Astrocyte of the cerebellum (primary cell): ENCODE measurements around the gene STX16.

Experiments used
- DNase-seq: peaks from one replicate; pipeline ENCODE4 v3.0.0-alpha.2; 2011; ENCODE audit warnings: low read depth
- H3K4me3 ChIP-seq: 2 replicates; pipeline ENCODE4 v1.5.1; 2011; ENCODE audit warnings: mild to moderate bottlenecking, low read depth, low read length, moderate library complexity
- in situ Hi-C: cut with HindIII; loops from 2 replicates; pipeline ENCODE4 v1.10.0; 2017; ENCODE audit warnings: low sequenced_read_pairs
- TF ChIP-seq, protein P1 (sequence below): IDR thresholded peaks from 2 replicates; pipeline ENCODE4 v1.5.1; 2012; ENCODE audit warnings: low read length, low read depth, moderate library complexity, mild to moderate bottlenecking; ENCODE audit errors: missing control alignments

Gene STX16

GRCh38 chr20:58695084-58695722 lies 44.1 kb downstream of the STX16 start:
- DNase-seq: no peak
- TF ChIP-seq, protein P1, sequence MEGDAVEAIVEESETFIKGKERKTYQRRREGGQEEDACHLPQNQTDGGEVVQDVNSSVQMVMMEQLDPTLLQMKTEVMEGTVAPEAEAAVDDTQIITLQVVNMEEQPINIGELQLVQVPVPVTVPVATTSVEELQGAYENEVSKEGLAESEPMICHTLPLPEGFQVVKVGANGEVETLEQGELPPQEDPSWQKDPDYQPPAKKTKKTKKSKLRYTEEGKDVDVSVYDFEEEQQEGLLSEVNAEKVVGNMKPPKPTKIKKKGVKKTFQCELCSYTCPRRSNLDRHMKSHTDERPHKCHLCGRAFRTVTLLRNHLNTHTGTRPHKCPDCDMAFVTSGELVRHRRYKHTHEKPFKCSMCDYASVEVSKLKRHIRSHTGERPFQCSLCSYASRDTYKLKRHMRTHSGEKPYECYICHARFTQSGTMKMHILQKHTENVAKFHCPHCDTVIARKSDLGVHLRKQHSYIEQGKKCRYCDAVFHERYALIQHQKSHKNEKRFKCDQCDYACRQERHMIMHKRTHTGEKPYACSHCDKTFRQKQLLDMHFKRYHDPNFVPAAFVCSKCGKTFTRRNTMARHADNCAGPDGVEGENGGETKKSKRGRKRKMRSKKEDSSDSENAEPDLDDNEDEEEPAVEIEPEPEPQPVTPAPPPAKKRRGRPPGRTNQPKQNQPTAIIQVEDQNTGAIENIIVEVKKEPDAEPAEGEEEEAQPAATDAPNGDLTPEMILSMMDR: no peak
- in situ Hi-C loops: no loop called here
- H3K4me3 ChIP-seq: no peak overlapping the region

DNA sequence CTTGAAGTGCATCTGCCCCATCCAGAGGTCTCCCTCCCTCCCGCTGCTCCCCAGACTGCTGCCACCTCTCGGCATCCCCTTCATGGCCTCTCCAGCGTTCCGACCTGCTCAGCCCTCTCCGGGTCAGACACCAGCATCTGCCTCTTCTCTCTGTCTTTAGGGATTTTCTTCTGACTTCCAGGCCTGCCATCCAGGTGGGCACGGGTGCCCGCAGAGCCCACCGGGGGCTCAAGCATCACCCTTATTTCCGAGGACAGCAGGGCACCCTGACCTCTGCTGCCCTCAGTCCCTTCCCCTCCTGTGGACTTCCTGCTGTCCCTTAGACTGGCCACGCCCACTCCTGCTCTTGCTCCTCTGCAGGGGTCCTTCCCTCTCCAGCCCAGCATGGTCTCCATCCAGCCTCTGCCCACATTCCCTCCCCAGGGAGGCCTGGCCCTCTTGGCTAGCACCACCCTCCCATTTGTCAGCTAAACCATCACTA lies 44.9 kb downstream of the STX16 start:
- no peak for DNase-seq
- TF ChIP-seq, protein P1: no peak
- H3K4me3 ChIP-seq: no peak overlapping the region
- in situ Hi-C loops: no loop called here

DNA sequence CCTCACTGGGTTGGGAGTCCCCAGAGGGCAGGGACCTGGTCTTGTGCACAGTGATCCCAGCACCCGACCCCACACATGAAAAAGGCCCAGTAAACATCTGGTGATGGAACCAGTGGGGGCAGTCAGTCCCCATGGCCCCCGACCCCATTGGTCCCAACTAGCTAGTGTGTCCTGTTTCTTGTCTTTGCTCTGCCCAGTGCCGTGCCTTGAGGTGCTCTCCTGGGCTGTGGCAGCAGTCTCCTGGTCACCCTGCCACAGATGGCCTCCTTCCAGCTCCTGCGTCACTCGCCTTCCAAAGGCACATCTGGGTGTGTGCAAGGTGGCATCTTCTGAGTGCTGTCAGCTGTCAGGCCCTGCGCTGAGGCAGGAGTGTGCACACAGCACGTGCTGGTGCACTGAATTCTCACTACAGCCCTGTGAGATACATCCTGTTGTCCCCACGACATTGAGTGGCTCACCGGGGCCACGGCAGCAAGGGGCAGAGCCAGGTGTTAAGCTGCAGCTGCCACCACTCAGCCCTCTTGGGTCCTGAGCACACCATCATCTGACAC lies 45.4 kb downstream of the STX16 start:
- in situ Hi-C loops: no loop called here
- DNase-seq: no peak
- TF ChIP-seq, protein P1: no peak
- no peak overlapping the region for H3K4me3 ChIP-seq

- in situ Hi-C loops: no loop called here
- TF ChIP-seq, protein P1: no peak
- DNase-seq: no peak
- no peak overlapping the region for H3K4me3 ChIP-seq
Measured at GRCh38 chr20:58697201-58697866, 46.3 kb downstream of the STX16 start.

GRCh38 chr20:58697867-58698703 lies 47.0 kb downstream of the STX16 start:
- in situ Hi-C loops: no loop called here
- DNase-seq: no peak
- TF ChIP-seq, protein P1: no peak
- H3K4me3 ChIP-seq: no peak overlapping the region
